HG02870 (cell line): Measurements from ENCODE around the gene PIWIL4.
A peak's percentile ranks its signal among the peaks of the same experiment; 100 is the strongest.

Experiments
- ATAC-seq: cut with Tn5 transposase; IDR thresholded peaks from one replicate; pipeline ENCODE4 v1.9.1; 2021; ENCODE audit warnings: mild to moderate bottlenecking, moderate library complexity; ENCODE audit not compliant: unreplicated experiment

Gene PIWIL4

DNA sequence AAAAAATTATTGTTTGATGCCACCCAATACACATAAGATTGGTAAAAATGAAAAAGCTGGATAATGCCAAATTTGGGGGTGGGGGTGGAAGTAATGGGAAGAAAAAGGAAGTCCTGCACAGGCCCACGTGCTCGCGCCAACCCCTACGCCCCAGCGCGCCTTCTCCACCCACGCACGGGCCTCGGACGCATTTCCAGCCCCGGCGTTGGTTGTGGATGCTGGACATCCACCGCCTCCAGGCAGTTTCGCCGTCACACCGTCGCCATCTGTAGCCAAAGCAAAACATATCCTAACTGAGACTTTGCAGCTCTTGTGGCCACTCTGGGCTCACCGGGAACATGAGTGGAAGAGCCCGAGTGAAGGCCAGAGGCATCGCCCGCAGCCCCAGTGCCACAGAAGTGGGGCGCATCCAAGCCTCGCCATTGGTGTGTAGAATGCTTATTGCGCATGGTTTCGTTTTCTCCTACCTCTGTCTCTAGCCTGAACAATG is at the start of gene PIWIL4:
Gene PIWIL4 (plus strand): TSS at position 188 of the 490 bp plus-strand sequence. CDS start 151 bp downstream, at position 339.
- ATAC-seq: no peak

DNA sequence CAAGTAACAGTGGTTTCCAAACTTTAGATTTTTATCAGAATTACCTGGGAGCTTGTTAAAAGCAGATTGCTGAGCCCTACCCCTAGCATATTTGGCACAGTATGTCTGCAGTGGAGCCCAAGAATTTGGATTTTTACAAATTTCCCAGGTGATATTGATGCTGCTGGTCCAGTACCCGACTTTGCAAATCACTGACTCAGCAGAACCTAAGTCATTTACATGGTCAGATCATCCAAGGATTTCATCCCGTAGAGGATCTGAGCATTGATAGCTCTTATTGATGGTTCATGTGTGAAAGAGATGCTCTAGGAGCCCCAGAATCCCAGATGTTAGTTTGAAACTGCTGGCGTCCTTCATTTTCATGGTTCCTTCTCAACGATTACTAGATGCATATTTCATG is 48.9 kb upstream of the PIWIL4 start:
- no peak for ATAC-seq

DNA sequence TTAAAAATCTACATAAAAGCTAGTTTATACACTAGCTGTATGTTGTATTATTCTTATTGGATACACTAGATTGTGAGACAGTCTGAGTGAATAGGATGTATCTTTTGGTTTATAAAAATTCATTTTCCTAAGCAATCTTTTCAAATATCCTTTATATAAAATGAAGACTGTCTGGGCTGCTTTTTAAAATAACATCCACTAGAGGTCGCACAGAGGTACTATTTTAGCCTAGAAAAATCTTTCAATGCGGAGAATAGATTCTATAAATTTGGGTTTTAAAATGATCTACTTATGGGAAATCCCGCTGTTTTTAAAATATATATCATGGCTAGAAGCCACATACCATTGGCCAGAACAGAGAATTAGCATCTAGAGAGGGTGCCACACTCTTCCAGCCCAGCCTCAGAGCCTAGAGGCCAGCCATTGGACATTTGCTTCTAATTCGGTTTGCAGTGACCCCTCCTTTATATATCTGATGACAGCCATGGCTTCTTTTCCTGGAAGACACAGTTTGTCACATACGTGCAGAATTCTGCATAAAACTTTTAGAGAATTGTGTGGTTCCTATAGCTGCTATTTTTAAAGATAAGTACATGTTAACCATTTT is 47.6 kb upstream of the PIWIL4 start:
- no peak for ATAC-seq

DNA sequence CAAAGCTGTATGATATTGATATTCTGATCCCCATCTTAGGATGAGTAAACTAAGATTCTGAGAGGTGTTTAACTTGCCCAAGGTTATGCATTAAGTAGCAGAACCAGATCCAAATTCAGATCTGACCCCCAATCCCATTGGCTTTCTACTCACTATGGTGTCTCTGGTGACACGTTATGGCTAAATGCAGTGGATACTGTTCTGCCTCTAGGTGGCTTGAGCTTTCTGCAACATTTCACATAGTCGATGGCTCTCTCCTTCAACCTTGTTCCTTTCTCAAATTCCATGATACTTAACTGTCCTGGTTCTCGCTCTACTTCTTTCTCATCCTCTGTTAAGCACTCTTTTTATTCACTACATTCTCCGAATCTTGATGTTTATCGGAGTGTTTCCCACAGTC is 45.5 kb upstream of the PIWIL4 start:
- ATAC-seq: peak; percentile 67

DNA sequence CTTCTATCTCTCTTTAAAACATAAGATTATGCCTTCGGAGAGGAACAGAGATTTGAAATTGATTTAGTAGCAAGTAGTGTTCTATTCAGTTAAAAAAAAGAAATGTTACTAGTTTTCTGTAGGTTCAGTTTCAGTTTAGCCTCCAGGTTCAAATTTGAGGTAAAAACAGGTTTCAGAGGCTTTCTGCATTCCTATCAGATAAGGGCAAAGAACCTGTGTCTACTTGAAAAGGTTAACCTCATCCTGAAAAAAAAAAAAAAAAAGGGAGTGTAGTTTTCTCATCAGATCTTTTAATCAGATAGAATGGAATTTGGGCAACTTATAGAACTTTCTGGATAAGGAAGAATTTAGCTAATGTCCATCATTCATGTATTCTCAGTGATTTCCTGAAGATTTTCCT is 42.8 kb upstream of the PIWIL4 start:
- no peak for ATAC-seq

DNA sequence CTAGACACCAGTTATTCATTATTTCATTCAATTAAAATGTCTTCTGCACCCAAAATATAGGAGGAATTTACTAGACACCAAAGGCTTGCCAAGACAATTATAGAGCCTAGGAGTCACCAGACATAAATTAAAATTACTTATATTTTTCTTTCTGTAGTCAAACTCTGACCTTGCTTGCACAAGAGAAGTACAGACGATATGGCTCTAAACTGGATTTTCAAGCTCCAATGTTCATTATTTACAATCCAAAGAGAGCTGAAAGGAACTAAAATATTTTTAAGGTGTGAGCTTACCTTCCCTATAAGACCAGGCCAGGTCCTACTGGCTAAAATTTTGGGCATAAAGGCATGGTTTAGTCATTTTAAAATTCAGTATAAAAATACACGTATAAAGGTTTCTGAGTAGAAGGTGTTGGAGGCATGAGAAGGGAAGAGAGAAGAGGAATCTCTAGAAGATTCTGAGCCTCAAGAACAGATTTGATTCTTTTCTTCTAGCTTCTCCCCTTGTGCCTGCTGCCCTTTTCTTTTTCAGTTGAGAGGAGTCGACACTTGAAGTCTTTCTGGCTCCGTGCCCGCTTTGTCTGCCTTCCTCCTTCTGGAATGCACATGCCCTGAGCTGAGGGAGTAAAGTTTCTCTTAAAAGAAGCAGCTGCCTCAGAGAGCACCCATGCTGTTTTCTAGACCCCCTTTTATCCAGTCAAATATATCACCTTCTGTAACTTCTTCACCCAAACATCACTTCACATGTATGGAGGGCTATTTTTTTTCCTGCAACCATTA is 41.4 kb upstream of the PIWIL4 start:
- no peak for ATAC-seq

DNA sequence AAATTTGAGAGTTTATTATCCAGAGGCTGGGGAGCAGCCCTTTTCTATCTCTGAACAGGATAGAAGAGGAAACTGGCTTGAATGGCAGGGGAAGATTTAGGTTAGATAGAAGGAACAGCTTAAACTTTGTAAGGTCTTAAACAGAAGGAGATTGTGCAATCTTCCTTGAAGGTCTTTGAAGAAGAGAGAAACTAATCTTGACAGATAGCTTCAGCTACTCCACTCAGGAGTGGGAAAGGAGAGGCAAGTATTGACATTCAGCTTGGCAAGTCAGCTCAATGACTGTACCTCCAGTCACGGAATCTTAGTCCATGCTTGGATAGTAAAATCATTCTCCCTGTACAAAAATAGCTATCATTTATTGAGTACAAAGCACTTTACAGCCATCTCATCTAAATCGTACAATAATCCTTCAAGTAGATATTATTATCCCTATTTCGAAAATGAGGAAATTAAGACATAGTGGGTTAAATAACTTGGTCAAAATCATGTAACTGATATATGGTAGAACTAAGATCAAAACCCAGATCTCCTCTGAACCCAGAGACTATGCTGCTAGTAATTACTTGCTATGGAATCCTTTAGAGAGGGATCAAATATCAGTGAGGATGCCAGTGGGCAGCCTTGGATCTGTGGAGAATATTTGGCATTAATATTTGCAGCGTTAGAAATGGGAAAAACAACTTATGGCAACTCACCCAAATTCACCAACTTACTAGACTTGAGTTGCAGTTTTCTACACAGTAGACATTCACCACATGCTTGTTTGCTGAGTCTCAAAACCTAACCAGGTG is 40.3 kb upstream of the PIWIL4 start:
- no peak for ATAC-seq

DNA sequence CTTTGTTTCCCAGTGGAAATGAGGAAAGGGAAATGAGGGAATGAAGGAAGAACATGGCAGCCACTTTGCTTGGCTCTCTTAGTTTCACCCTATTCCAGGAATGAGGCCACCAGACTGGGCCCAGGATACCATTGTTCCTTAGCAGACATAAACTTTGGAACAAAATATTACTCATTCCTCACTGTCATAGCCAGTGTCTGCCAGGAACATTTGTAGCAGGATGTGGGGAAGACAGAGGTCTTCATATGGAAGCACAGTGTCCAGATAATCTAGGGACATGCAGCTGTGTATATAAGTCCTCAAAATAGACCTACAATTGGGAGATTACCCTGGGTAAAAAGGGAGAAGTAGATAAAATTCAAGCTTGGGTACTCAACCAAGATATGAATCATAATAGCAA is 38.6 kb upstream of the PIWIL4 start:
- no peak for ATAC-seq

DNA sequence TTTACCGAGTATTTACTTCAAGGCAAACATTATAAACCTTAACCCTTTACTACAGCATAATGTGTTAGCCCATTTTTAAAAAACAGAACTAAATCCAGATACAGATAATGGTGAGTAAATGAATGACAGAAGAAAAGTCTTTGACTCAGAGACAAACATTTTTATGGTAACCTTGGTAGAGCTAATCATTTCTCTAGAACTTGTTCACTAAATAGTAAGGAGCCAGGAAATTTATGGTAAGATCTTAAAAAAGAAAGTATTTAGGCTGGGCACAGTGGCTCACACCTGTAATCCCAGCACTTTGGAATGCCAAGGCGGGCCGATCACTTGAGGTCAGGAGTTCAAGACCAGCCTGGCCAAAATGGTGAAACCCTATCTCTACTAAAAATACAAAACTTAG is 35.0 kb upstream of the PIWIL4 start:
- ATAC-seq: no peak

DNA sequence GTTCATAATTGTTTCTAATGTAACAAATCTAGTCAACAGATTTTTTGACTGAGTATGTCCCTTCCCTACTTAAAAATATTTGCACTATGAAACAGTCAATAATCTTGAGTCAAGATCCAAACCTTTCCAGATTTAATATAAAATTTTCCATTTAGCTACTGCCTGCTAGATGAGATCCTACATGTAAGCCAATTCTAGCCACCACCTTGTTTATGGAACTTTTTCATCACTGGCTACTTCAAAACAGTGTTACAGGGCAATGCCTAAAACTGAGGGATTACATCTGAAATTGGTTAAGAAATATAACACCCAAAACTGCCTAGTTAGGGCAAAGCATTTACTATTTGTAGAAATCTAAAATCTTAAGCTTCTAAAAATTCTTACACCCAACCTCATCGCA is 34.0 kb upstream of the PIWIL4 start:
- ATAC-seq: no peak

DNA sequence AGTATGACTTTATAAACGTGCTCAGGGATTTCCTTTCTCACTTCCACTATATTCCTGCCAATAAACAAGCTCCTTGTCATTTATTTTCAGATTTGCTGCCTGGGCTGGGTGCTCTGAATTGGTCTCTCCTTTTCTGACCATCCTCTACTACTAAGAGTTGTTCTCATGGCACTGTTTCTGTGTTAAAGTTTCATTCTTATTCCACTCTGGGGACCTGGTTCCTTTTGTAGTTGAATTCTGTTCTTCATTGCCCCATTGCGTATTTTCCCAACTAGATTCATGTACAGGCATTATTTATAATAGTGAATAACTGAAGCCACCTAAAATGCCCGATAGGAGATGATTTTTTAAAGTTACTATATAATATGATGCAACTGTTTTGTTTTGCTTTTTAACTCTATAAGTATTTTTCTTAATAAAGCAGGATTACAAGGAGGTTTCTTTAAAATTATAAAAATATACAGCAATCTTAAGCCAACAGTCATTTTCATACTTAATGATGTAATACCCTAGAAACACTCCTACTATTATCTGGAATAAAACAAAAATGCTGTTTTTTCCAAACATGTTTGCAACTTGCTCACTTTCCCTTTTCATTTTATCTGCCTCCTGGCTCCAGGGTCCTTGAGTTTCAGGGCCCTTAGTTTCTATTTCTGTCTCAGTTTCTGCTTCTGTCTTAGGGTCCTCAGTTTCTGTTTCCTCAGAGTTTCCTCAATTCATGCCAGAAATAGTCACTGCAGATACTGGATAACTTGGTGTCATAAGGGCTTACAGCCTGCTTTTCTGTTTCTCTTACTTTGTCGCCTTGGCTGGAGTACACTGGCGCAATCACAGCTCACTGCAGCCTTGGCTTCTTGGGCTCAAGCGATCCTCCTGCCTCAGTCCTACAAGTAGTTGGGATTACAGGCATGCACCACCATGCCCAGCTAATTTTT is 33.2 kb upstream of the PIWIL4 start:
- no peak for ATAC-seq

DNA sequence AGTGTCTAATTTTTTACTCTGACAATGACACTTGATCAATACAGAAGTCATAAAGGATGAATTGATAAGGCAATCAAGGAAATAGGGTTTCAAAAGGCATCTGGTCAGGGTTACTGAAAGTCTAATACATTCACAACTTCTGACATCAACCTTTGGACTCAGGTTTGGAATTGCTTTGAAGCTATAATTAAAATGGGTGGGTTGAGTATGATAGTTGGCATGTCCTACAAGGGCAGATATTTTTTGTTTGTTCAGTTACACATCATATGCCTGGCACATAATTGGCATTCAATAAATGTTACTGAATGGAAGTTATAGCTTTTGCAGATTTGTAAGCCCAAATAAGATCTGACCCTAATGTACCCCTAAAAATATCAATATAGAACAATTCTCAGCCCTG is 30.8 kb upstream of the PIWIL4 start:
- no peak for ATAC-seq

DNA sequence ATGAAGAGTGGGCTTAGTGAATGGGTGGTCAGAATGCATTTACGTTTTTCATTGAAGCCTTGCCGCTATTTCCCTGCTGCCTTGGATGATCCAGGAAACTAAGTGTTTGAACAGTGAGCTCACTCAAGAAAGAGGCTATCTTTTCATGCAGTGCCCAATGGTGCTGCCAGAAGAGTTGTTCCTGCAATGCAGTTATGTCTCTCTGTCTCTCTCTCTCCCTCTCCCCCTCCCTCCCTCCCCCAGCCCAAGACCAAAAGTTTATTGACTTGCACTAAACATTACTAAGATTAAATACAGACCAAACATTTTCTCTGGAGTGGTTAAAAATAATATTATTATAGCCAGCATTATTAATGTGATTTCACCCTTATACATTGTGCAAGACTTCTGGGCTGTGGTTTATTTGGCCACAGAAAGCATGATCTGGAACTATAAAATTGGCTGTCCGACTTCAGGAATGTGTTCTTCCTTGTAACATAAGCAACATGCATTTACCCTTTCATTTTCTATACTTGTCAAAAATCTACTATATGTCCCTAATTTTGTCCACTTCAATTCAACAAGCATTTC is 30.1 kb upstream of the PIWIL4 start:
- no peak for ATAC-seq

DNA sequence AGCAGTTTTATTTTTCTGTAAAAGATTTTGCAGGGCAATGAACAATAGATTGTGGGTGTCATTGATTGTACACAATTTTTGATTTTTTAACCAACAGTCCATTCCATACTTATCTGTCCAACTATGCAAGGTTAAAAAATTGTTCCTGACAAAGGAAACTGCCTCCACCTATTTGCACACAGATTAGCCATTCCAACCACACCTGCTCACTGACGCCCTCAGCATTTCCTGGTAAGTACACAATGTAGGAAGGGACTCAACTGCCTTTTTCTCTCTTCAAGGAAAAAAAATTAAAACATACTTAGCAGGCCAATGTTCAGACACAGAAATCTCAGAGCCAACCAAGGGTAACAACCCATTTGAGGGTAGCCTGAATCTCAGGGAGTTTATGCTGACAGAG is 27.7 kb upstream of the PIWIL4 start:
- ATAC-seq: no peak

DNA sequence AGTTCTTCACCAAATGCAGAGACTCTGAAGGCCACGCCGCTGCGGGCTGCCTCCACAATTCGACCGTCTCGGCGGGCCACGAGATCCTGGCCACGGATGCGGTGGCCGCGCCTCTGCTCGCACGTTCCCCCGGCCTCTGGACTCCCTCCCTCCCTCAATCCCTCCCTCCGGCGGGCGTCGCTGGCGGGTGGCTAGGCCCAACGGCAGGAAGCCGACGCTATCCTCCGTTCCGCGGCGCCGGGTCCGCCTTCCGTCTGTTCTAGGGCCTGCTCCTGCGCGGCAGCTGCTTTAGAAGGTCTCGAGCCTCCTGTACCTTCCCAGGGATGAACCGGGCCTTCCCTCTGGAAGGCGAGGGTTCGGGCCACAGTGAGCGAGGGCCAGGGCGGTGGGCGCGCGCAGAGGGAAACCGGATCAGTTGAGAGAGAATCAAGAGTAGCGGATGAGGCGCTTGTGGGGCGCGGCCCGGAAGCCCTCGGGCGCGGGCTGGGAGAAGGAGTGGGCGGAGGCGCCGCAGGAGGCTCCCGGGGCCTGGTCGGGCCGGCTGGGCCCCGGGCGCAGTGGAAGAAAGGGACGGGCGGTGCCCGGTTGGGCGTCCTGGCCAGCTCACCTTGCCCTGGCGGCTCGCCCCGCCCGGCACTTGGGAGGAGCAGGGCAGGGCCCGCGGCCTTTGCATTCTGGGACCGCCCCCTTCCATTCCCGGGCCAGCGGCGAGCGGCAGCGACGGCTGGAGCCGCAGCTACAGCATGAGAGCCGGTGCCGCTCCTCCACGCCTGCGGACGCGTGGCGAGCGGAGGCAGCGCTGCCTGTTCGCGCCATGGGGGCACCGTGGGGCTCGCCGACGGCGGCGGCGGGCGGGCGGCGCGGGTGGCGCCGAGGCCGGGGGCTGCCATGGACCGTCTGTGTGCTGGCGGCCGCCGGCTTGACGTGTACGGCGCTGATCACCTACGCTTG is 23.2 kb upstream of the PIWIL4 start, which contains the start of gene FUT4:
Gene FUT4 (plus strand): TSS at position 227 of the 951 bp plus-strand sequence. CDS start 213 bp downstream, at position 440.
- peak; percentile 76 for ATAC-seq

DNA sequence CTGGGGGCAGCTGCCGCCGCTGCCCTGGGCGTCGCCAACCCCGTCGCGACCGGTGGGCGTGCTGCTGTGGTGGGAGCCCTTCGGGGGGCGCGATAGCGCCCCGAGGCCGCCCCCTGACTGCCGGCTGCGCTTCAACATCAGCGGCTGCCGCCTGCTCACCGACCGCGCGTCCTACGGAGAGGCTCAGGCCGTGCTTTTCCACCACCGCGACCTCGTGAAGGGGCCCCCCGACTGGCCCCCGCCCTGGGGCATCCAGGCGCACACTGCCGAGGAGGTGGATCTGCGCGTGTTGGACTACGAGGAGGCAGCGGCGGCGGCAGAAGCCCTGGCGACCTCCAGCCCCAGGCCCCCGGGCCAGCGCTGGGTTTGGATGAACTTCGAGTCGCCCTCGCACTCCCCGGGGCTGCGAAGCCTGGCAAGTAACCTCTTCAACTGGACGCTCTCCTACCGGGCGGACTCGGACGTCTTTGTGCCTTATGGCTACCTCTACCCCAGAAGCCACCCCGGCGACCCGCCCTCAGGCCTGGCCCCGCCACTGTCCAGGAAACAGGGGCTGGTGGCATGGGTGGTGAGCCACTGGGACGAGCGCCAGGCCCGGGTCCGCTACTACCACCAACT is 22.4 kb upstream of the PIWIL4 start:
- ATAC-seq: no peak

DNA sequence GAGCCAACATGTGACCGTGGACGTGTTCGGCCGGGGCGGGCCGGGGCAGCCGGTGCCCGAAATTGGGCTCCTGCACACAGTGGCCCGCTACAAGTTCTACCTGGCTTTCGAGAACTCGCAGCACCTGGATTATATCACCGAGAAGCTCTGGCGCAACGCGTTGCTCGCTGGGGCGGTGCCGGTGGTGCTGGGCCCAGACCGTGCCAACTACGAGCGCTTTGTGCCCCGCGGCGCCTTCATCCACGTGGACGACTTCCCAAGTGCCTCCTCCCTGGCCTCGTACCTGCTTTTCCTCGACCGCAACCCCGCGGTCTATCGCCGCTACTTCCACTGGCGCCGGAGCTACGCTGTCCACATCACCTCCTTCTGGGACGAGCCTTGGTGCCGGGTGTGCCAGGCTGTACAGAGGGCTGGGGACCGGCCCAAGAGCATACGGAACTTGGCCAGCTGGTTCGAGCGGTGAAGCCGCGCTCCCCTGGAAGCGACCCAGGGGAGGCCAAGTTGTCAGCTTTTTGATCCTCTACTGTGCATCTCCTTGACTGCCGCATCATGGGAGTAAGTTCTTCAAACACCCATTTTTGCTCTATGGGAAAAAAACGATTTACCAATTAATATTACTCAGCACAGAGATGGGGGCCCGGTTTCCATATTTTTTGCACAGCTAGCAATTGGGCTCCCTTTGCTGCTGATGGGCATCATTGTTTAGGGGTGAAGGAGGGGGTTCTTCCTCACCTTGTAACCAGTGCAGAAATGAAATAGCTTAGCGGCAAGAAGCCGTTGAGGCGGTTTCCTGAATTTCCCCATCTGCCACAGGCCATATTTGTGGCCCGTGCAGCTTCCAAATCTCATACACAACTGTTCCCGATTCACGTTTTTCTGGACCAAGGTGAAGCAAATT is 21.7 kb upstream of the PIWIL4 start:
- ATAC-seq: no peak

DNA sequence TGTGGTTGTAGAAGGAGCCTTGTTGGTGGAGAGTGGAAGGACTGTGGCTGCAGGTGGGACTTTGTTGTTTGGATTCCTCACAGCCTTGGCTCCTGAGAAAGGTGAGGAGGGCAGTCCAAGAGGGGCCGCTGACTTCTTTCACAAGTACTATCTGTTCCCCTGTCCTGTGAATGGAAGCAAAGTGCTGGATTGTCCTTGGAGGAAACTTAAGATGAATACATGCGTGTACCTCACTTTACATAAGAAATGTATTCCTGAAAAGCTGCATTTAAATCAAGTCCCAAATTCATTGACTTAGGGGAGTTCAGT is 21.1 kb upstream of the PIWIL4 start:
- no peak for ATAC-seq
